CD14-positive monocyte (primary cell): Measurements from ENCODE around the gene TMTC1. TPM values are rescaled to one million over a fixed set of nuclear protein-coding genes. Genes with fewer than 3 reads are reported as not detected.

Experiments used
- DNase-seq, 3 donors: peaks; one replicate each; pipeline ENCODE4 v3.0.0-alpha.2; 2011 to 2022
- H2AFZ ChIP-seq: 2 replicates; pipeline ENCODE4 v1.6.0; 2012; ENCODE audit warnings: mild to moderate bottlenecking, low read depth, low read length, inconsistent platforms; ENCODE audit not compliant: insufficient read depth, poor library complexity, severe bottlenecking
- H3K27ac ChIP-seq, 2 donors: 1 replicate in 1 of 2; 2 replicates in 1 of 2; pipeline ENCODE4 v1.5.1; 2012 to 2013; ENCODE audit warnings: low read length in 2 of 2, control low read depth in 1 of 2, inconsistent platforms in 1 of 2, low read depth in 1 of 2, mild to moderate bottlenecking in 1 of 2
- H3K27me3 ChIP-seq, 2 donors: one replicate each; pipeline versions ENCODE4 v1.6.0 to v1.6.1; 2011 to 2013; ENCODE audit warnings: low read length in 2 of 2; ENCODE audit not compliant: control insufficient read depth in 2 of 2, insufficient read depth in 2 of 2
- H3K36me3 ChIP-seq, 2 donors: replicated peaks in 1 of 2; 1 replicate in 1 of 2; 2 replicates in 1 of 2; pipeline versions ENCODE4 v1.5.1 to v1.6.1; 2012 to 2013; ENCODE audit warnings: low read length in 2 of 2, control low read depth in 1 of 2, inconsistent platforms in 1 of 2, mild to moderate bottlenecking in 1 of 2; ENCODE audit not compliant: insufficient read depth in 2 of 2, control insufficient read depth in 1 of 2
- H3K4me1 ChIP-seq, 2 donors: 1 replicate in 1 of 2; 2 replicates in 1 of 2; pipeline versions ENCODE4 v1.5.1 to v1.6.1; 2012 to 2013; ENCODE audit warnings: low read length in 2 of 2, control low read depth in 1 of 2, inconsistent platforms in 1 of 2, mild to moderate bottlenecking in 1 of 2, moderate library complexity in 1 of 2; ENCODE audit not compliant: insufficient read depth in 2 of 2, control insufficient read depth in 1 of 2
- H3K4me2 ChIP-seq: replicated peaks from 2 replicates; pipeline ENCODE3; 2012; ENCODE audit warnings: low read length, moderate library complexity, mild to moderate bottlenecking; ENCODE audit not compliant: poor library complexity, severe bottlenecking; ENCODE audit errors: extremely low read depth
- H3K4me3 ChIP-seq, 3 experiments: fragments of 200-600 bp in 1 of 3; sonication (generic) in 1 of 3; replicated peaks in 1 of 3; 1 replicate in 2 of 3; 2 replicates in 1 of 3; pipeline ENCODE4 v1.5.1; 2011 to 2013; ENCODE audit warnings: low read length in 3 of 3, mild to moderate bottlenecking in 3 of 3, control low read depth in 2 of 3, low read depth in 2 of 3, inconsistent platforms in 1 of 3, moderate library complexity in 1 of 3
- H3K79me2 ChIP-seq: 2 replicates; pipeline ENCODE4 v1.6.0; 2012; ENCODE audit warnings: mild to moderate bottlenecking, control low read depth, inconsistent platforms, low read length, moderate library complexity; ENCODE audit not compliant: insufficient read depth
- H3K9ac ChIP-seq: 2 replicates; pipeline ENCODE4 v1.6.0; 2017; ENCODE audit warnings: low read length, mild to moderate bottlenecking; ENCODE audit not compliant: insufficient read depth, poor library complexity, severe bottlenecking
- H3K9me3 ChIP-seq, 2 donors: replicated peaks in 1 of 2; 1 replicate in 1 of 2; 2 replicates in 1 of 2; pipeline versions ENCODE4 v1.5.1 to v1.6.1; 2012 to 2013; ENCODE audit warnings: low read length in 2 of 2, control low read depth in 1 of 2; ENCODE audit not compliant: control insufficient read depth in 1 of 2, insufficient read depth in 1 of 2
- H4K20me1 ChIP-seq: 2 replicates; pipeline ENCODE4 v1.6.0; 2012; ENCODE audit warnings: mild to moderate bottlenecking, low read length, control low read depth, moderate library complexity; ENCODE audit not compliant: insufficient read depth
- H3K27ac Mint-ChIP-seq, 7 donors: one replicate each; pipeline ENCODE4 v1.8.0; 2020; ENCODE audit warnings: mild to moderate bottlenecking in 7 of 7, mixed read lengths in 7 of 7, moderate library complexity in 6 of 7, inconsistent platforms in 2 of 7
- H3K27me3 Mint-ChIP-seq, 3 donors: one replicate each; pipeline ENCODE4 v1.8.0; 2021 to 2022; ENCODE audit warnings: low read depth in 3 of 3, mild to moderate bottlenecking in 3 of 3, mixed read lengths in 3 of 3, moderate library complexity in 3 of 3, inconsistent platforms in 1 of 3
- H3K36me3 Mint-ChIP-seq, 2 donors: one replicate each; pipeline ENCODE4 v1.8.0; 2020; ENCODE audit warnings: mixed read lengths in 2 of 2, inconsistent platforms in 1 of 2, mild to moderate bottlenecking in 1 of 2
- H3K4me1 Mint-ChIP-seq: one replicate; pipeline ENCODE4 v1.8.0; 2020; ENCODE audit warnings: mild to moderate bottlenecking, mixed read lengths
- H3K4me3 Mint-ChIP-seq, 2 donors: one replicate each; pipeline ENCODE4 v1.8.0; 2020; ENCODE audit warnings: mild to moderate bottlenecking in 2 of 2, mixed read lengths in 2 of 2, moderate library complexity in 1 of 2
- H3K9me3 Mint-ChIP-seq, 7 donors: one replicate each; pipeline ENCODE4 v1.8.0; 2020 to 2022; ENCODE audit warnings: mixed read lengths in 7 of 7, mild to moderate bottlenecking in 6 of 7, moderate library complexity in 6 of 7, inconsistent platforms in 2 of 7
- CTCF ChIP-seq: fragments of 200-600 bp; IDR thresholded peaks from one replicate; pipeline ENCODE4 v1.8.0; 2022; ENCODE audit warnings: antibody characterized with exemption, mild to moderate bottlenecking
- WGBS: methylation state at CpG from one replicate; pipeline ENCODE4 v1.1.5; 2013; ENCODE audit warnings: missing lambda C conversion rate; ENCODE audit not compliant: insufficient coverage; 5-methylcytosine and 5-hydroxymethylcytosine counted together
- intact Hi-C, 2 donors: fragments of 100-400 bp; cut with micrococcal nuclease; formaldehyde crosslinking; loops; one replicate each; pipeline versions ENCODE4 v1.15.0 to v1.15.1; 2023
- polyA plus RNA-seq, 3 donors: library from polyadenylated mRNA; depleted of rRNA in 1 of 3; unstranded in 2 of 3; stranded (reverse) in 1 of 3; fragments of 300-500 nt in 2 of 3; fragments of >200 nt in 1 of 3; fragmentation: Illumina TruSeq in 2 of 3; gene quantifications; 1 replicate in 2 of 3; 2 replicates in 1 of 3; pipeline ENCODE4 v1.2.3, GENCODE V29; 2012 to 2021

TMTC1 gene
- polyA plus RNA-seq, 3 donors: 0.57 to 5.6 (median 2.1) TPM

GRCh38 chr12:29611906-29612305 lies 171.8 kb downstream of the TMTC1 start:
- H3K4me1 ChIP-seq: no peaks in the 10 kb centered on the region
- H3K9ac ChIP-seq: no peak overlapping the region
- no peak overlapping the region for H3K27ac ChIP-seq
- no peaks in the 10 kb centered on the region for H4K20me1 ChIP-seq
- H3K36me3 ChIP-seq: no peaks in the 10 kb centered on the region
- no peak for TF ChIP-seq CTCF
- no peaks in the 10 kb centered on the region for H3K27me3 ChIP-seq
- no peak overlapping the region for H3K4me2 ChIP-seq
- 100% methylated on average over 1 of the region's 3 CpGs for WGBS
- intact Hi-C loops: no loop called here
- H3K4me1 Mint-ChIP-seq: no peaks in the 10 kb centered on the region
- peaks cover 1 to 3% (median 2%) of the 10 kb centered on the region in 3 donors for H3K27me3 Mint-ChIP-seq
- no peak for DNase-seq
- no peak overlapping the region for H3K27ac Mint-ChIP-seq
- H2AFZ ChIP-seq: no peak overlapping the region
- peaks cover 0 to 7% of the 10 kb centered on the region in 2 donors for H3K36me3 Mint-ChIP-seq
- H3K4me3 Mint-ChIP-seq: no peak overlapping the region
- peaks cover 0 to 3% (median 2%) of the 10 kb centered on the region in 7 donors for H3K9me3 Mint-ChIP-seq
- no peaks in the 10 kb centered on the region for H3K79me2 ChIP-seq
- H3K4me3 ChIP-seq: no peak overlapping the region
- no peaks in the 10 kb centered on the region for H3K9me3 ChIP-seq

- Histone ChIP-seq H3K27ac (no peak overlapping the region), H3K4me1 (no peaks in the 10 kb centered on the region), H2AFZ (no peak overlapping the region)
These were observed 173.1 kb downstream of the TMTC1 start for GRCh38 chr12:29610473-29611170.

More at GRCh38 chr12:29610473-29611170, 173.1 kb downstream of the TMTC1 start:
- Mint-ChIP-seq H3K4me1 (no peaks in the 10 kb centered on the region), H3K9me3 (peaks cover 0 to 6% (median 2%) of the 10 kb centered on the region in 7 donors), H3K27ac (peak overlapping the region in 1 of 7 donors; percentile 26), H3K27me3 (peaks cover 1 to 3% (median 2%) of the 10 kb centered on the region in 3 donors), H3K36me3 (peaks cover 0 to 7% of the 10 kb centered on the region in 2 donors), H3K4me3 (no peak overlapping the region)
- Histone ChIP-seq H3K36me3 (no peaks in the 10 kb centered on the region), H4K20me1 (no peaks in the 10 kb centered on the region), H3K9me3 (no peaks in the 10 kb centered on the region), H3K79me2 (no peaks in the 10 kb centered on the region), H3K4me2 (no peak overlapping the region), H3K4me3 (no peak overlapping the region), H3K9ac (no peak overlapping the region), H3K27me3 (no peaks in the 10 kb centered on the region)
- WGBS: 93% methylated on average over 3 of the region's 7 CpGs
- intact Hi-C loops: no loop called here
- DNase-seq: no peak
- no peak for TF ChIP-seq CTCF
